ENCODE results near the gene ADAMTSL2. TPM values are rescaled to one million over a fixed set of nuclear protein-coding genes. Genes with fewer than 3 reads are reported as not detected.

Gene ADAMTSL2
- total RNA-seq, 4 donors from 2014 or later = 11.1 to 38.9 (median 26.9) TPM

- Histone ChIP-seq H3K9me3 (no peaks in the 10 kb centered on the region), H3K36me3 (peaks cover 0 to 16% (median 0%) of the 10 kb centered on the region in 3 donors), H3K27ac (peak overlapping the region in 1 of 4 donors; percentile 38), H3K27me3 (no peaks in the 10 kb centered on the region), H3K4me3 (no peak overlapping the region), H3K4me1 (peaks cover 0 to 30% (median 2%) of the 10 kb centered on the region in 4 donors)
- WGBS, 2 donors = 50 to 55% methylated on average over 25 of the region's 25 CpGs
- DNase-seq (ENCODE audit: low spot score in 2 of 2) = no peak
- TF ChIP-seq EP300 (IDR thresholded peaks at IDR 0.05) (no peak), CTCF (IDR thresholded peaks at IDR 0.05) (no peak), POLR2A (IDR thresholded peaks at IDR 0.05) (no peak)
Measured at GRCh38 chr9:133545494-133546286, 11.2 kb downstream of the ADAMTSL2 start.

- TF ChIP-seq EP300 (IDR thresholded peaks at IDR 0.05) (no peak), CTCF (IDR thresholded peaks at IDR 0.05) (no peak), POLR2A (IDR thresholded peaks at IDR 0.05) (no peak)
- Histone ChIP-seq H3K4me3 (no peak overlapping the region), H3K9me3 (no peaks in the 10 kb centered on the region), H3K4me1 (peaks cover 0 to 27% (median 2%) of the 10 kb centered on the region in 4 donors), H3K27ac (peak overlapping the region in 1 of 4 donors; percentile 38), H3K27me3 (no peaks in the 10 kb centered on the region), H3K36me3 (peaks cover 0 to 10% (median 0%) of the 10 kb centered on the region in 3 donors)
- no peak for DNase-seq (ENCODE audit: low spot score in 2 of 2)
- WGBS, 2 donors = 69 to 92% methylated on average over 2 to 6 of the region's 8 CpGs
Measured at GRCh38 chr9:133546287-133546680, 11.8 kb downstream of the ADAMTSL2 start.

GRCh38 chr9:133547116-133547515, 12.6 kb downstream of the ADAMTSL2 start:
- H3K36me3 ChIP-seq = peaks cover 0 to 9% (median 0%) of the 10 kb centered on the region in 3 donors
- WGBS, 2 donors = 78 to 80% methylated on average over 10 to 15 of the region's 15 CpGs

GRCh38 chr9:133551446-133551845, 16.9 kb downstream of the ADAMTSL2 start:
- TF ChIP-seq CTCF (IDR thresholded peaks at IDR 0.05) = no peak
- no peak for TF ChIP-seq EP300 (IDR thresholded peaks at IDR 0.05)
- TF ChIP-seq POLR2A (IDR thresholded peaks at IDR 0.05) = no peak

More at GRCh38 chr9:133547116-133547515, 12.6 kb downstream of the ADAMTSL2 start:
- Histone ChIP-seq H3K27me3 (no peaks in the 10 kb centered on the region), H3K4me1 (peaks cover 0 to 27% (median 2%) of the 10 kb centered on the region in 4 donors), H3K27ac (no peak overlapping the region), H3K9me3 (no peaks in the 10 kb centered on the region), H3K4me3 (no peak overlapping the region)
- no peak for TF ChIP-seq EP300 (IDR thresholded peaks at IDR 0.05)
- TF ChIP-seq POLR2A (IDR thresholded peaks at IDR 0.05) = no peak
- TF ChIP-seq CTCF (IDR thresholded peaks at IDR 0.05) = no peak
- DNase-seq (ENCODE audit: low spot score in 2 of 2) = no peak

GRCh38 chr9:133552236-133552635, 17.7 kb downstream of the ADAMTSL2 start:
- H3K27ac ChIP-seq = no peak overlapping the region
- H3K27me3 ChIP-seq = no peaks in the 10 kb centered on the region
- H3K4me3 ChIP-seq = no peak overlapping the region
- no peak for DNase-seq (ENCODE audit: low spot score in 2 of 2)
- H3K36me3 ChIP-seq = peaks cover 0 to 16% (median 0%) of the 10 kb centered on the region in 3 donors
- TF ChIP-seq POLR2A (IDR thresholded peaks at IDR 0.05) (no peak), CTCF (IDR thresholded peaks at IDR 0.05) (no peak), EP300 (IDR thresholded peaks at IDR 0.05) (no peak)
- no peaks in the 10 kb centered on the region for H3K9me3 ChIP-seq
- peaks cover 0 to 2% (median 0%) of the 10 kb centered on the region in 4 donors for H3K4me1 ChIP-seq
- 85 to 87% methylated on average over 8 of the region's 8 CpGs for WGBS, 2 donors

More at GRCh38 chr9:133551446-133551845, 16.9 kb downstream of the ADAMTSL2 start:
- Histone ChIP-seq H3K27me3 (no peaks in the 10 kb centered on the region), H3K36me3 (peaks cover 0 to 16% (median 0%) of the 10 kb centered on the region in 3 donors), H3K4me1 (peaks cover 0 to 2% (median 0%) of the 10 kb centered on the region in 4 donors), H3K9me3 (no peaks in the 10 kb centered on the region), H3K27ac (no peak overlapping the region), H3K4me3 (no peak overlapping the region)
- no peak for DNase-seq (ENCODE audit: low spot score in 2 of 2)
- 77 to 80% methylated on average over 7 of the region's 7 CpGs for WGBS, 2 donors

All from tibial nerve (tissue), 4 donors.